ENCODE data around the gene USP53.

- TF ChIP-seq CTCF (IDR thresholded peaks at IDR 0.05; ENCODE audit: low read length) (no peak), EZH2phosphoT487 (IDR thresholded peaks at IDR 0.05; ENCODE audit: low read length) (no peak), EZH2 (optimal IDR thresholded peaks at IDR 0.05; ENCODE audit: low read depth, low read length) (no peak)
Measured at GRCh38 chr4:119290598-119290997, 78.1 kb downstream of the USP53 start.

Data from MM.1S (cell line).